ENCODE results near the gene PCED1A. TPM values are rescaled to one million over a fixed set of nuclear protein-coding genes. Genes with fewer than 3 reads are reported as not detected.

Gene PCED1A
- total and polyA plus RNA-seq, 2 of the 8 experiments (the other 6 are each of a cell fraction or from before 2014, with no cell fraction given): 13.4 to 18.9 TPM

- Histone ChIP-seq H3K4ac (replicated peaks; ENCODE audit: insufficient read length, low read depth, low read length) (no peak overlapping the region), H3K79me1 (ENCODE audit: low read depth, low read length) (no peaks in the 10 kb centered on the region), H3K4me3 (ENCODE audit: extremely low read depth in 1 of 4, insufficient read depth in 2 of 4, low read depth in 3 of 4, low read length in 4 of 4) (no peak overlapping the region), H2AK5ac (ENCODE audit: low read depth, low read length) (no peak overlapping the region), H4K5ac (ENCODE audit: insufficient read length, low read depth, low read length) (no peak overlapping the region), H2AFZ (ENCODE audit: low read length) (no peak overlapping the region), H3K18ac (ENCODE audit: extremely low read depth, low read length) (no peak overlapping the region), H3K4me2 (ENCODE audit: insufficient read depth in 1 of 2, low read depth in 2 of 2, low read length in 2 of 2) (no peak overlapping the region), H2BK12ac (ENCODE audit: low read depth, low read length) (no peak overlapping the region), H3K14ac (ENCODE audit: insufficient read length) (no peak overlapping the region), H2BK15ac (ENCODE audit: low read length) (no peak overlapping the region), H4K8ac (ENCODE audit: extremely low read depth, insufficient read depth, low read length) (0 out of 2 replicates have a peak overlapping the region, but pooled peaks have one; percentile 35), H2BK5ac (ENCODE audit: low read depth, low read length) (no peak overlapping the region), H2BK120ac (replicated peaks; ENCODE audit: low read depth, low read length) (no peak overlapping the region), H4K20me1 (replicated peaks in 1 of 2; ENCODE audit: control insufficient read depth in 1 of 2, insufficient read depth in 2 of 2, low read length in 2 of 2) (peaks cover 0 to 2% of the 10 kb centered on the region in 2 experiments), H3K36me3 (ENCODE audit: control insufficient read depth in 2 of 4, insufficient read depth in 4 of 4, low read length in 3 of 4) (peaks cover 0 to 5% (median 0%) of the 10 kb centered on the region in 4 experiments; a peak in 1 of 8 replicates), H3K9me3 (ENCODE audit: insufficient read depth in 2 of 2, low read depth in 1 of 2, low read length in 1 of 2) (peaks cover 0 to 6% of the 10 kb centered on the region in 2 experiments; a peak in 1 of 4 replicates), H3K27ac (ENCODE audit: low read depth, low read length) (no peak overlapping the region), H3K23ac (ENCODE audit: insufficient read length) (no peak overlapping the region), H3K79me2 (ENCODE audit: control insufficient read depth in 1 of 2, insufficient read depth in 2 of 2, low read length in 2 of 2) (no peaks in the 10 kb centered on the region), H3K4me1 (replicated peaks in 1 of 4; ENCODE audit: control insufficient read depth in 3 of 4, insufficient read depth in 4 of 4, low read length in 3 of 4) (no peaks in the 10 kb centered on the region; a peak in 1 of 7 replicates), H2BK20ac (ENCODE audit: low read length) (no peak overlapping the region), H4K91ac (replicated peaks; ENCODE audit: insufficient read length, low read length) (no peak overlapping the region), H3K23me2 (ENCODE audit: low read depth, low read length) (peaks cover 1% of the 10 kb centered on the region; the same call in 1 of the 2 replicates), H3K56ac (replicated peaks; ENCODE audit: insufficient read length, low read depth, low read length) (no peak overlapping the region), H3K27me3 (replicated peaks in 1 of 4; ENCODE audit: control insufficient read depth in 3 of 4, extremely low read depth in 1 of 4, insufficient read depth in 3 of 4, low read length in 3 of 4) (peaks cover 5 to 19% (median 18%) of the 10 kb centered on the region in 4 experiments), H3K9ac (replicated peaks in 1 of 4; ENCODE audit: extremely low read depth in 1 of 4, low read depth in 3 of 4, low read length in 3 of 4) (no peak overlapping the region)
- FAIRE-seq (no peak), DNase-seq (ENCODE audit: low read depth in 1 of 2, low spot score in 2 of 2) (no peak)
- ChIA-PET CTCF (ENCODE audit: partially characterized antibody) (interaction anchor here (1.0 to 1.8 kb wide), 2 partner anchors 80 to 82 kb away, joined by 4 to 6 read pairs; no protein-coding TSS in a partner anchor), POLR2A (ENCODE audit: partially characterized antibody) (interaction anchor here (0.6 kb wide), 1 partner anchor 122 kb away, joined by 4 read pairs; no protein-coding TSS in a partner anchor)
- TF ChIP-seq SP4 (IDR thresholded peaks at IDR 0.05; ENCODE audit: low read length): no peak
- no peak for TF ChIP-seq POLR2A (IDR thresholded peaks at IDR 0.05; ENCODE audit: control extremely low read depth in 1 of 2, low read depth in 2 of 2, low read length in 2 of 2)
- TF ChIP-seq, protein P1, sequence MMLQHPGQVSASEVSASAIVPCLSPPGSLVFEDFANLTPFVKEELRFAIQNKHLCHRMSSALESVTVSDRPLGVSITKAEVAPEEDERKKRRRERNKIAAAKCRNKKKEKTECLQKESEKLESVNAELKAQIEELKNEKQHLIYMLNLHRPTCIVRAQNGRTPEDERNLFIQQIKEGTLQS (IDR thresholded peaks at IDR 0.05; ENCODE audit: insufficient read depth, low read depth, low read length): no peak
- TF ChIP-seq SRF (IDR thresholded peaks at IDR 0.05; ENCODE audit: low read depth, low read length): no peak
- no peak for TF ChIP-seq POU5F1 (IDR thresholded peaks at IDR 0.05; ENCODE audit: low read depth, low read length)
- 87% methylated on average over 6 of the region's 6 CpGs; no CpG with 5 or more reads in 1 of the 2 experiments for WGBS, 2 experiments (ENCODE audit: extremely low coverage in 1 of 2, insufficient coverage in 1 of 2, insufficient read length in 1 of 2, insufficient replicate concordance in 2 of 2, low coverage in 1 of 2, low lambda C conversion rate in 2 of 2, missing lambda C conversion rate in 1 of 2)
These were observed 5.1 kb downstream of the PCED1A start for GRCh38 chr20:2835331-2835796.

All from H1 (cell line).